HG03565 (cell line): ENCODE data around the gene ELMO1.

Source experiments
- ATAC-seq: cut with Tn5 transposase; IDR thresholded peaks from one replicate; pipeline ENCODE4 v1.9.1; 2021; ENCODE audit warnings: mild to moderate bottlenecking, moderate library complexity; ENCODE audit not compliant: unreplicated experiment

Gene ELMO1

GRCh38 chr7:37038706-37039105 is 410.0 kb downstream of the ELMO1 start:
- ATAC-seq: no peak

- no peak for ATAC-seq
These were observed 411.4 kb downstream of the ELMO1 start for GRCh38 chr7:37037286-37037685.

- no peak for ATAC-seq
These were observed 413.0 kb downstream of the ELMO1 start for GRCh38 chr7:37035631-37036030.

GRCh38 chr7:37033141-37033540 is 415.5 kb downstream of the ELMO1 start:
- ATAC-seq: no peak

- ATAC-seq: no peak
These were observed 416.4 kb downstream of the ELMO1 start for GRCh38 chr7:37032258-37032601.

GRCh38 chr7:37031571-37032257 is 416.9 kb downstream of the ELMO1 start:
- ATAC-seq: peak; percentile 38

- no peak for ATAC-seq
These were observed 419.7 kb downstream of the ELMO1 start for GRCh38 chr7:37028909-37029440.

GRCh38 chr7:37027557-37028341 is 420.9 kb downstream of the ELMO1 start:
- ATAC-seq: no peak

GRCh38 chr7:37027104-37027503 is 421.6 kb downstream of the ELMO1 start:
- ATAC-seq: no peak

- no peak for ATAC-seq
These were observed 429.7 kb downstream of the ELMO1 start for GRCh38 chr7:37018954-37019353.

GRCh38 chr7:37016064-37016878 is 432.4 kb downstream of the ELMO1 start:
- ATAC-seq: no peak

- ATAC-seq: no peak
These were observed 433.2 kb downstream of the ELMO1 start for GRCh38 chr7:37015353-37016034.

- no peak for ATAC-seq
These were observed 434.9 kb downstream of the ELMO1 start for GRCh38 chr7:37013771-37014170.

GRCh38 chr7:37011151-37011890 is 437.3 kb downstream of the ELMO1 start:
- no peak for ATAC-seq

GRCh38 chr7:37009125-37009675 is 439.5 kb downstream of the ELMO1 start:
- no peak for ATAC-seq

GRCh38 chr7:37007691-37008090 is 441.0 kb downstream of the ELMO1 start:
- no peak for ATAC-seq

- no peak for ATAC-seq
These were observed 441.4 kb downstream of the ELMO1 start for GRCh38 chr7:37007268-37007667.

GRCh38 chr7:37006764-37007163 is 441.9 kb downstream of the ELMO1 start:
- ATAC-seq: no peak

GRCh38 chr7:37000511-37000910 is 448.2 kb downstream of the ELMO1 start:
- no peak for ATAC-seq
